SK-N-SH (cell line): ENCODE measurements around the gene UQCR11. TPM values are rescaled to one million over a fixed set of nuclear protein-coding genes. Genes with fewer than 3 reads are reported as not detected.

Source experiments
- CTCF ChIA-PET: fragments of 300-600, 350-600 bp; formaldehyde crosslinking; extraction: SDS; loops from one replicate; lab custom pipeline; 2021; lab: Yijun Ruan, JAX
- POLR2A ChIA-PET: fragments of 350-600 bp; sonication (Branson Sonifier 250); formaldehyde crosslinking; extraction: SDS; loops from one replicate; lab custom pipeline; 2020; ENCODE audit warnings: antibody characterized with exemption, inconsistent platforms; lab: Yijun Ruan, JAX
- DNase-seq: peaks from one replicate; pipeline ENCODE4 v3.0.0; 2012
- H2AFZ ChIP-seq: fragments of 200-600 bp; sonication (generic); 2 replicates; pipeline ENCODE4 v1.8.1; 2016; ENCODE audit warnings: antibody characterized with exemption, mild to moderate bottlenecking, low read depth
- H3F3A ChIP-seq: fragments of 200-600 bp; sonication (generic); replicated peaks from 2 replicates; pipeline ENCODE3; 2016; ENCODE audit warnings: antibody characterized with exemption, mild to moderate bottlenecking; ENCODE audit not compliant: insufficient read depth
- H3K27ac ChIP-seq, 2 experiments: fragments of 200-500 bp in 1 of 2; fragments of 200-600 bp in 1 of 2; sonication (Bioruptor generic) in 1 of 2; sonication (generic), shearing (Covaris generic) in 1 of 2; 2 replicates each; pipeline versions ENCODE4 v1.5.1 to v1.6.1; 2014 to 2016; ENCODE audit warnings: low read depth in 2 of 2, inconsistent platforms in 1 of 2, low read length in 1 of 2, mild to moderate bottlenecking in 1 of 2, mixed read lengths in 1 of 2
- H3K27me3 ChIP-seq: fragments of 200-600 bp; sonication (generic), shearing (Covaris generic); 2 replicates; pipeline ENCODE4 v1.6.1; 2016; ENCODE audit warnings: mixed run types; ENCODE audit not compliant: insufficient read depth
- H3K36me3 ChIP-seq, 2 experiments: fragments of 200-500 bp in 1 of 2; fragments of 200-600 bp in 1 of 2; sonication (Bioruptor generic) in 1 of 2; sonication (generic) in 1 of 2; replicated peaks in 1 of 2; 2 replicates each; pipeline versions ENCODE3 to v1.5.1; 2014 to 2016; ENCODE audit warnings: low read length in 1 of 2, mild to moderate bottlenecking in 1 of 2; ENCODE audit not compliant: insufficient read depth in 2 of 2, control insufficient read depth in 1 of 2
- H3K4me1 ChIP-seq, 2 experiments: fragments of 200-500 bp in 1 of 2; fragments of 200-600 bp in 1 of 2; sonication (Bioruptor generic) in 1 of 2; sonication (generic), shearing (Covaris generic) in 1 of 2; 2 replicates each; pipeline versions ENCODE4 v1.5.1 to v1.6.1; 2014 to 2016; ENCODE audit warnings: low read depth in 1 of 2, low read length in 1 of 2, mixed run types in 1 of 2; ENCODE audit not compliant: insufficient read depth in 2 of 2, control insufficient read depth in 1 of 2
- H3K4me2 ChIP-seq: fragments of 200-600 bp; sonication (generic), shearing (Covaris generic); 2 replicates; pipeline ENCODE4 v1.6.1; 2017; ENCODE audit warnings: mixed run types
- H3K4me3 ChIP-seq, 2 experiments: fragments of 200-500 bp in 1 of 2; fragments of 200-600 bp in 1 of 2; sonication (Bioruptor generic) in 1 of 2; sonication (generic), shearing (Covaris generic) in 1 of 2; 2 replicates each; pipeline versions ENCODE4 v1.5.1 to v1.8.1; 2014 to 2016; ENCODE audit warnings: low read depth in 2 of 2, inconsistent platforms in 1 of 2, low read length in 1 of 2, mild to moderate bottlenecking in 1 of 2, mixed read lengths in 1 of 2, moderate library complexity in 1 of 2
- H3K79me2 ChIP-seq: fragments of 200-600 bp; sonication (generic); 2 replicates; pipeline ENCODE4 v1.8.1; 2017; ENCODE audit warnings: mild to moderate bottlenecking; ENCODE audit not compliant: insufficient read depth
- H3K9ac ChIP-seq: fragments of 200-600 bp; sonication (generic); 2 replicates; pipeline ENCODE4 v1.6.1; 2017; ENCODE audit warnings: mixed run types
- H3K9me2 ChIP-seq: fragments of 200-600 bp; sonication (generic); 2 replicates; pipeline ENCODE4 v1.6.1; 2017; ENCODE audit warnings: mixed run types
- H3K9me3 ChIP-seq: fragments of 200-600 bp; sonication (generic); 2 replicates; pipeline ENCODE4 v1.6.1; 2017; ENCODE audit warnings: mixed run types, mild to moderate bottlenecking, moderate library complexity
- H4K20me1 ChIP-seq: fragments of 200-600 bp; sonication (generic); 2 replicates; pipeline ENCODE4 v1.6.1; 2017; ENCODE audit warnings: mild to moderate bottlenecking, mixed run types; ENCODE audit not compliant: insufficient read depth
- FOSL2 ChIP-seq: IDR thresholded peaks from 2 replicates; pipeline ENCODE4 v1.4.0; 2012; ENCODE audit warnings: low read depth, mild to moderate bottlenecking, moderate library complexity, borderline replicate concordance
- MXI1 ChIP-seq: IDR thresholded peaks from 2 replicates; pipeline ENCODE4 v1.6.1; 2012; ENCODE audit warnings: mild to moderate bottlenecking, low read depth, low read length, improper control_type of control experiment
- RCOR1 ChIP-seq: fragments of 150-350 bp; IDR thresholded peaks from 2 replicates; pipeline ENCODE4 v1.6.1; 2017; ENCODE audit warnings: antibody characterized with exemption, low read length
- RFX5 ChIP-seq: IDR thresholded peaks from 2 replicates; pipeline ENCODE4 v1.6.1; 2012; ENCODE audit warnings: mild to moderate bottlenecking, improper control_type of control experiment, low read length
- SIN3A ChIP-seq: IDR thresholded peaks from 2 replicates; pipeline ENCODE4 v1.6.1; 2012; ENCODE audit warnings: low read depth, mild to moderate bottlenecking, low read length, moderate library complexity, borderline replicate concordance
- SMC3 ChIP-seq: IDR thresholded peaks from 2 replicates; pipeline ENCODE4 v1.6.1; 2012; ENCODE audit warnings: low read depth, low read length, improper control_type of control experiment
- TEAD4 ChIP-seq: IDR thresholded peaks from 2 replicates; pipeline ENCODE4 v1.4.0; 2012; ENCODE audit warnings: mild to moderate bottlenecking, borderline replicate concordance; ENCODE audit not compliant: insufficient read depth
- USF2 ChIP-seq: fragments of 150-350 bp; IDR thresholded peaks from 2 replicates; pipeline ENCODE4 v1.6.1; 2017; ENCODE audit warnings: antibody characterized with exemption, low read length, low read depth, borderline replicate concordance
- YY1 ChIP-seq: IDR thresholded peaks from 2 replicates; pipeline ENCODE4 v1.4.0; 2012; ENCODE audit warnings: low read depth, mild to moderate bottlenecking
- WGBS: methylation state at CpG from one replicate; pipeline ENCODE4 v1.1.6; 2017; ENCODE audit warnings: low lambda C conversion rate; 5-methylcytosine and 5-hydroxymethylcytosine counted together
- polyA plus RNA-seq, 3 experiments: library from polyadenylated mRNA; depleted of rRNA; stranded (reverse); fragments of >200 nt; gene quantifications; 2 replicates each; pipeline ENCODE4 v1.2.3, GENCODE V29; 2012
- TF ChIP-seq, protein P1 (sequence below): fragments of 200-600 bp; sonication (generic); IDR thresholded peaks from 2 replicates; pipeline ENCODE4 v1.6.1; 2017; ENCODE audit warnings: antibody characterized with exemption, mild to moderate bottlenecking, moderate library complexity

Gene UQCR11
- polyA plus RNA-seq, 1 of the 3 experiments (the other 2 are of a cell fraction), result 372 TPM

- no peak overlapping the region for H2AFZ ChIP-seq
- peaks cover 3% of the 10 kb centered on the region for H3F3A ChIP-seq
- no peaks in the 10 kb centered on the region for H3K27me3 ChIP-seq
- peak overlapping the region; percentile 83 to 91 for H3K4me3 ChIP-seq
- peak overlapping the region; percentile 84 for H3K9ac ChIP-seq
- TF ChIP-seq YY1, result no peak
- TF ChIP-seq, protein P1, sequence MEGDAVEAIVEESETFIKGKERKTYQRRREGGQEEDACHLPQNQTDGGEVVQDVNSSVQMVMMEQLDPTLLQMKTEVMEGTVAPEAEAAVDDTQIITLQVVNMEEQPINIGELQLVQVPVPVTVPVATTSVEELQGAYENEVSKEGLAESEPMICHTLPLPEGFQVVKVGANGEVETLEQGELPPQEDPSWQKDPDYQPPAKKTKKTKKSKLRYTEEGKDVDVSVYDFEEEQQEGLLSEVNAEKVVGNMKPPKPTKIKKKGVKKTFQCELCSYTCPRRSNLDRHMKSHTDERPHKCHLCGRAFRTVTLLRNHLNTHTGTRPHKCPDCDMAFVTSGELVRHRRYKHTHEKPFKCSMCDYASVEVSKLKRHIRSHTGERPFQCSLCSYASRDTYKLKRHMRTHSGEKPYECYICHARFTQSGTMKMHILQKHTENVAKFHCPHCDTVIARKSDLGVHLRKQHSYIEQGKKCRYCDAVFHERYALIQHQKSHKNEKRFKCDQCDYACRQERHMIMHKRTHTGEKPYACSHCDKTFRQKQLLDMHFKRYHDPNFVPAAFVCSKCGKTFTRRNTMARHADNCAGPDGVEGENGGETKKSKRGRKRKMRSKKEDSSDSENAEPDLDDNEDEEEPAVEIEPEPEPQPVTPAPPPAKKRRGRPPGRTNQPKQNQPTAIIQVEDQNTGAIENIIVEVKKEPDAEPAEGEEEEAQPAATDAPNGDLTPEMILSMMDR, result 0 out of 2 replicates have a peak, but pooled peaks have one; percentile 8
- peaks cover 0 to 9% of the 10 kb centered on the region in 2 experiments; a peak in 2 of 4 replicates for H3K4me1 ChIP-seq
- peak; percentile 73 for DNase-seq
- H3K9me3 ChIP-seq, result no peaks in the 10 kb centered on the region
- H3K9me2 ChIP-seq, result no peaks in the 10 kb centered on the region
- WGBS, result 15% methylated on average over 36 of the region's 36 CpGs
- H3K4me2 ChIP-seq, result peak overlapping the region; percentile 97
- H3K79me2 ChIP-seq, result peaks cover 56% of the 10 kb centered on the region
- H3K36me3 ChIP-seq, result peaks cover 6 to 31% of the 10 kb centered on the region in 2 experiments
- ChIA-PET CTCF (interaction anchor here (1.1 to 1.6 kb wide), 6 partner anchors 15 to 120 kb away, joined by 3 to 12 read pairs (median 5); partner anchors contain the start of gene UQCR11), POLR2A (interaction anchor here (1.1 kb wide), 1 partner anchor 45 kb away, joined by 3 read pairs; the partner anchor contains the start of gene UQCR11)
- peaks cover 42% of the 10 kb centered on the region for H4K20me1 ChIP-seq
- H3K27ac ChIP-seq, result peak overlapping the region in 1 of 2 experiments; percentile 78; a peak in 3 of 4 replicates
These were observed 45.6 kb upstream of the UQCR11 start for GRCh38 chr19:1650650-1651567.

DNA sequence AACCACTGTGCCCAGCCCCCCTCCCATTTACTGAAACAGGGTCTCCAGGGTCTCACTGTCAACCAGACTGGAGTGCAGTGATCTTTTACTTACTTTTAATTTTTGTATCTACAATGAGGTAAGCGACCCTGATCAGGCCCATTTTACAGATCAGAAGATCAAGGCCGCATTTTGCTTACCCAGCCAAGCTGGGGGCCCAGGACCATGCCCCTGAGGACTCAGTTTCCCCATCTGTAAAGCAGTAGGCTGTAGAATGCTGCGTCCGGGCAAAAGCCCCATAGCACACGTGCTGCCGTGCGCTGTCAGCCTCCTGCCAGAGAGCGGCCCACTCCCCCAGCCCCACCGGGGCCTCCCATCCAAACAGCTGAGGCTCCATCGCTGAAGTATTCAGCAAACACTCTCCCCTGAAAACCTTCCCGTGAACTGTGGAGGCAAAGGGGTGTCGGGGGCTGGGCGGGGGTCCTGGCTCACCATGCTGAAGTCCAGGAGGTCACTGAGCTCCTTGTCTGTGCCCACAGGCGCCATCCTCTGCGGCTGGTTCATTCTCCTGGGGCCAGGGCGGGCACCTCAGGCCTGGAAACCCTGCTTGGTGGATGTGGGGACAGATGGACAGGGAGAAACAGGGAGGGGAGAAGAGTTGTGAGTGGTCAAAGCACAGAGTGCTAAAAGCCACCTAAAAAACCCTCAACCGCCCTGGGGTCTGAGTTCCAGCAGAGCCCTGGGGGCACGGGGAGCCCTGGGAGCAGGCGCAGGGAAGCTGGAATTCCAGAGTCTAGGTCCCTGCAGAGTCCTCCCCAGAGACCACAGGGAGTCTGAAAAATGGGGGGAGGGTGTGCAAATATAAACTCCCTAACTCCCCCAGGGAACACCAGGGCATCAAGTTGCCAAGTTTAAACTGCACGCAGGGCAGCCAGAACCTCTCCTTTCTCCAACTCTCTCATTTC lies 44.7 kb upstream of the UQCR11 start:
- peak overlapping the region; percentile 84; the same call in 1 of the 2 replicates for H3K9ac ChIP-seq
- H4K20me1 ChIP-seq, result peaks cover 49% of the 10 kb centered on the region
- no peak for TF ChIP-seq USF2
- no peak for TF ChIP-seq SMC3
- TF ChIP-seq RCOR1, result no peak
- TF ChIP-seq FOSL2, result no peak
- TF ChIP-seq RFX5, result no peak
- no peak for TF ChIP-seq MXI1
- no peak for TF ChIP-seq TEAD4
- no peak for TF ChIP-seq SIN3A
- H3K4me2 ChIP-seq, result peak overlapping the region; percentile 97
- H3K4me3 ChIP-seq, result peak overlapping the region; percentile 83 to 91
- CTCF ChIA-PET, result interaction anchor here (1.1 to 1.7 kb wide), 3 partner anchors 14 to 44 kb away, joined by 3 to 8 read pairs (median 4); partner anchors contain the start of gene UQCR11
- peaks cover 56% of the 10 kb centered on the region for H3K79me2 ChIP-seq
- no peaks in the 10 kb centered on the region for H3K9me2 ChIP-seq
- POLR2A ChIA-PET, result interaction anchor here (0.5 kb wide), 1 partner anchor 287 kb away, joined by 4 read pairs; no protein-coding TSS in a partner anchor
- no peak overlapping the region for H3K27ac ChIP-seq
- H3F3A ChIP-seq, result peaks cover 3% of the 10 kb centered on the region
- H3K4me1 ChIP-seq, result peaks cover 0 to 9% of the 10 kb centered on the region in 2 experiments; a peak in 2 of 4 replicates
- no peaks in the 10 kb centered on the region for H3K9me3 ChIP-seq
- no peak overlapping the region for H2AFZ ChIP-seq
- H3K36me3 ChIP-seq, result peaks cover 9 to 38% of the 10 kb centered on the region in 2 experiments
- DNase-seq, result no peak
- no peaks in the 10 kb centered on the region for H3K27me3 ChIP-seq
- 93% methylated on average over 13 of the region's 20 CpGs for WGBS
